OCI-LY1 (cell line): ENCODE measurements around the gene CELF4.

Experiments
- H2AFZ ChIP-seq: fragments of 200-600 bp; sonication (generic), shearing (Covaris generic); 2 replicates; pipeline ENCODE4 v1.6.0; 2014; ENCODE audit warnings: antibody characterized with exemption, mild to moderate bottlenecking, low read length
- H3F3A ChIP-seq: fragments of 200-600 bp; sonication (generic), shearing (Covaris generic); 2 replicates; pipeline ENCODE4 v1.6.0; 2014; ENCODE audit warnings: mild to moderate bottlenecking, antibody characterized with exemption, low read length, moderate library complexity; ENCODE audit not compliant: insufficient read depth
- H3K27ac ChIP-seq: fragments of 200-600 bp; sonication (generic); 2 replicates; pipeline ENCODE4 v1.5.1; 2014; ENCODE audit warnings: low read length, mixed run types, mild to moderate bottlenecking, low read depth; ENCODE audit not compliant: poor library complexity, severe bottlenecking
- H3K27me3 ChIP-seq: fragments of 200-600 bp; sonication (generic); 2 replicates; pipeline ENCODE4 v1.6.0; 2014; ENCODE audit warnings: antibody characterized with exemption, mild to moderate bottlenecking, low read length, moderate library complexity; ENCODE audit not compliant: insufficient read depth
- H3K36me3 ChIP-seq: fragments of 200-600 bp; sonication (generic); 2 replicates; pipeline ENCODE4 v1.6.1; 2014; ENCODE audit warnings: mild to moderate bottlenecking, antibody characterized with exemption, low read length, moderate library complexity, mixed read lengths; ENCODE audit not compliant: insufficient read depth
- H3K4me1 ChIP-seq: fragments of 200-600 bp; sonication (generic); 2 replicates; pipeline ENCODE4 v1.5.1; 2014; ENCODE audit warnings: mild to moderate bottlenecking, low read length, moderate library complexity; ENCODE audit not compliant: insufficient read depth, severe bottlenecking
- H3K4me2 ChIP-seq: fragments of 200-600 bp; sonication (generic), shearing (Covaris generic); 2 replicates; pipeline ENCODE4 v1.6.1; 2014; ENCODE audit warnings: low read length
- H3K4me3 ChIP-seq: fragments of 200-600 bp; sonication (generic); 2 replicates; pipeline ENCODE4 v1.5.1; 2014; ENCODE audit warnings: low read length, low read depth, mild to moderate bottlenecking, mixed read lengths; ENCODE audit not compliant: poor library complexity, severe bottlenecking
- H3K79me2 ChIP-seq: fragments of 200-600 bp; shearing (Covaris generic); 2 replicates; pipeline ENCODE4 v1.6.1; 2016; ENCODE audit warnings: mixed run types, low read length, mixed read lengths; ENCODE audit not compliant: insufficient read depth
- H3K9ac ChIP-seq: fragments of 200-600 bp; sonication (generic), shearing (Covaris generic); 2 replicates; pipeline ENCODE4 v1.6.1; 2014; ENCODE audit warnings: mild to moderate bottlenecking, low read length, mixed read lengths
- H3K9me2 ChIP-seq: fragments of 200-600 bp; sonication (generic), shearing (Covaris generic); 2 replicates; pipeline ENCODE4 v1.6.1; 2014; ENCODE audit warnings: low read depth, mild to moderate bottlenecking, low read length, mixed read lengths
- H3K9me3 ChIP-seq: fragments of 200-600 bp; shearing (Covaris generic); 2 replicates; pipeline ENCODE4 v1.6.1; 2014; ENCODE audit warnings: low read length, mixed read lengths
- H4K20me1 ChIP-seq: fragments of 200-600 bp; sonication (generic), shearing (Covaris generic); 2 replicates; pipeline ENCODE4 v1.6.0; 2016; ENCODE audit warnings: mild to moderate bottlenecking, low read length; ENCODE audit not compliant: insufficient read depth
- EZH2 ChIP-seq: fragments of 200-600 bp; sonication (generic), shearing (Covaris generic); IDR thresholded peaks from 2 replicates; pipeline ENCODE4 v1.8.0; 2017; ENCODE audit warnings: borderline replicate concordance, mixed run types, mild to moderate bottlenecking, antibody characterized with exemption, low read length, moderate library complexity, mixed read lengths
- TF ChIP-seq, protein P1 (sequence below): fragments of 200-600 bp; sonication (generic), shearing (Covaris generic); IDR thresholded peaks from 2 replicates; pipeline ENCODE4 v1.5.1; 2017; ENCODE audit warnings: mild to moderate bottlenecking, antibody characterized with exemption, low read length, moderate library complexity, mixed read lengths

The CELF4 gene

GRCh38 chr18:37304012-37304680, 261.5 kb downstream of the CELF4 start:
- Histone ChIP-seq H3K4me1 (no peaks in the 10 kb centered on the region), H3K27me3 (no peaks in the 10 kb centered on the region), H2AFZ (no peak overlapping the region), H3K9me3 (no peaks in the 10 kb centered on the region), H3F3A (no peaks in the 10 kb centered on the region), H3K36me3 (no peaks in the 10 kb centered on the region), H3K9ac (no peak overlapping the region), H3K27ac (no peak overlapping the region), H4K20me1 (no peaks in the 10 kb centered on the region), H3K9me2 (no peaks in the 10 kb centered on the region), H3K4me2 (no peak overlapping the region), H3K79me2 (no peaks in the 10 kb centered on the region), H3K4me3 (no peak overlapping the region)
- TF ChIP-seq EZH2: no peak
- TF ChIP-seq, protein P1, sequence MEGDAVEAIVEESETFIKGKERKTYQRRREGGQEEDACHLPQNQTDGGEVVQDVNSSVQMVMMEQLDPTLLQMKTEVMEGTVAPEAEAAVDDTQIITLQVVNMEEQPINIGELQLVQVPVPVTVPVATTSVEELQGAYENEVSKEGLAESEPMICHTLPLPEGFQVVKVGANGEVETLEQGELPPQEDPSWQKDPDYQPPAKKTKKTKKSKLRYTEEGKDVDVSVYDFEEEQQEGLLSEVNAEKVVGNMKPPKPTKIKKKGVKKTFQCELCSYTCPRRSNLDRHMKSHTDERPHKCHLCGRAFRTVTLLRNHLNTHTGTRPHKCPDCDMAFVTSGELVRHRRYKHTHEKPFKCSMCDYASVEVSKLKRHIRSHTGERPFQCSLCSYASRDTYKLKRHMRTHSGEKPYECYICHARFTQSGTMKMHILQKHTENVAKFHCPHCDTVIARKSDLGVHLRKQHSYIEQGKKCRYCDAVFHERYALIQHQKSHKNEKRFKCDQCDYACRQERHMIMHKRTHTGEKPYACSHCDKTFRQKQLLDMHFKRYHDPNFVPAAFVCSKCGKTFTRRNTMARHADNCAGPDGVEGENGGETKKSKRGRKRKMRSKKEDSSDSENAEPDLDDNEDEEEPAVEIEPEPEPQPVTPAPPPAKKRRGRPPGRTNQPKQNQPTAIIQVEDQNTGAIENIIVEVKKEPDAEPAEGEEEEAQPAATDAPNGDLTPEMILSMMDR: no peak

- no peak overlapping the region for H3K4me3 ChIP-seq
- H3K27ac ChIP-seq: no peak overlapping the region
- H3F3A ChIP-seq: no peaks in the 10 kb centered on the region
- no peaks in the 10 kb centered on the region for H3K9me3 ChIP-seq
- H2AFZ ChIP-seq: no peak overlapping the region
- H3K36me3 ChIP-seq: no peaks in the 10 kb centered on the region
- H3K9me2 ChIP-seq: no peaks in the 10 kb centered on the region
- no peak overlapping the region for H3K9ac ChIP-seq
- no peak for TF ChIP-seq EZH2
- TF ChIP-seq, protein P1: no peak
- no peaks in the 10 kb centered on the region for H3K4me1 ChIP-seq
- H3K4me2 ChIP-seq: no peak overlapping the region
- H3K79me2 ChIP-seq: no peaks in the 10 kb centered on the region
- H4K20me1 ChIP-seq: no peaks in the 10 kb centered on the region
- no peaks in the 10 kb centered on the region for H3K27me3 ChIP-seq
Measured at GRCh38 chr18:37303009-37303408, 262.6 kb downstream of the CELF4 start.

DNA sequence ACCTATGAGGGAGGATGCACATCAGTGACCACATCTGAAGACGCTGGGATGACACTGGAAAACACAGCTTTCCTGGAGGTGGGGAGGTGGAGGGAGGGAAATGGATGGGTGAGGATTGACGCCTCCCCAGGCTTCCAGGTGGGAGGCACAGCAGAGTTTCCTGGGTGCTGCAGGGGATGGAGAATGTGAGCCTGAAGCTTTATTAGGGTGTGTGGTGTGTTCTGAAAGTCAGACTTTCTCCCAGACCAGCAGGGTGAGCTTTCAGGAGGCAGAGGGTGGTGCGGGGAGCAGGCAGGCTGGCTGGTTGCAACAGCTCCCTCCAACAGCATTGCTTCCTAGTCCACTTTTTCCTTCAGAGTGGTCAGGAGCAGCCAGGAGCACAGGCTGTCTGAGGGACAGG, 263.1 kb downstream of the CELF4 start:
- Histone ChIP-seq H3F3A (no peaks in the 10 kb centered on the region), H3K4me3 (no peak overlapping the region), H3K9ac (no peak overlapping the region), H3K79me2 (no peaks in the 10 kb centered on the region), H4K20me1 (no peaks in the 10 kb centered on the region), H3K27ac (no peak overlapping the region), H3K4me1 (no peaks in the 10 kb centered on the region), H3K9me2 (no peaks in the 10 kb centered on the region), H3K27me3 (no peaks in the 10 kb centered on the region), H3K4me2 (no peak overlapping the region), H2AFZ (no peak overlapping the region), H3K9me3 (no peaks in the 10 kb centered on the region), H3K36me3 (no peaks in the 10 kb centered on the region)
- TF ChIP-seq EZH2: no peak
- TF ChIP-seq, protein P1: no peak
